Measurements from ENCODE around the gene PODN. TPM values are rescaled to one million over a fixed set of nuclear protein-coding genes. Genes with fewer than 3 reads are reported as not detected.

The PODN gene
- total RNA-seq, 4 donors from 2014 or later, result 78.6 to 150 (median 113) TPM

DNA sequence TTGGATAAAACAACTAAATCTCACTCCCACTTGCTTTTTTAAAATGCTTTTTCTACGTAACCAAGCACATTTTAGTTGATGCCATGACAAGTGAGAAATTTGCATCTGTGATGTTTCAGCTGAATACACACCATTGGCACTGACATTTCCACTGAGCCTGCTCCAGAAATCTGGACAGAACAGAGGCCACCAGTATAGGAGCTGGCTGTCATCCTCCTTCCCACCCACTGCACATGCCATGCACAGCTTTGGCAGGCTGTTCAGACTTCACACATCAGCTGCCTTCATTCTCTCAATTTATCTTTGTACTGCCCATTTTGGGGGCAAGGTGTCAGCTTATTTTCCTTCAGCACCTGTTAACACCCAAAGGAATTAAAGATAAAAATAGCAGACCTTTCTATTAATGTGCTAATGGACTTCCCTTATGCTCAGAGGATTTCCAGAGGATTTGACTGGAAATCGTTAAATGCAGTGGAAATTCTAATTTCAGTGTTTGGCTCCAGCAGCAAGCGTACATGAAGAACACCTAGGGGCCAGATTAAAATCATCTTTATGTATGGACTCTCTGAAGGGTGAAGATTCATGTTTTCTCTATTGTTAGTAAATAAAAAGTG is 12.9 kb upstream of the PODN start:
- intact Hi-C loops (cut with DNase I), result no loop called here
- Histone ChIP-seq H3K4me1 (peaks cover 16 to 43% (median 31%) of the 10 kb centered on the region in 4 donors), H3K36me3 (peaks cover 8 to 58% (median 16%) of the 10 kb centered on the region in 4 donors), H3K9me3 (no peaks in the 10 kb centered on the region), H3K4me3 (no peak overlapping the region), H3K27me3 (no peaks in the 10 kb centered on the region), H3K27ac (replicated peaks in 1 of 4) (no peak overlapping the region)
- no peak for TF ChIP-seq EP300 (IDR thresholded peaks at IDR 0.05)
- no peak for TF ChIP-seq CTCF (IDR thresholded peaks at IDR 0.05)
- no peak for TF ChIP-seq POLR2AphosphoS5 (IDR thresholded peaks at IDR 0.05)
- TF ChIP-seq POLR2A (IDR thresholded peaks at IDR 0.05; ENCODE audit: low read depth), result no peak
- DNase-seq (ENCODE audit: extremely low spot score), result no peak
- WGBS, result 76% methylated on average over 3 of the region's 3 CpGs

DNA sequence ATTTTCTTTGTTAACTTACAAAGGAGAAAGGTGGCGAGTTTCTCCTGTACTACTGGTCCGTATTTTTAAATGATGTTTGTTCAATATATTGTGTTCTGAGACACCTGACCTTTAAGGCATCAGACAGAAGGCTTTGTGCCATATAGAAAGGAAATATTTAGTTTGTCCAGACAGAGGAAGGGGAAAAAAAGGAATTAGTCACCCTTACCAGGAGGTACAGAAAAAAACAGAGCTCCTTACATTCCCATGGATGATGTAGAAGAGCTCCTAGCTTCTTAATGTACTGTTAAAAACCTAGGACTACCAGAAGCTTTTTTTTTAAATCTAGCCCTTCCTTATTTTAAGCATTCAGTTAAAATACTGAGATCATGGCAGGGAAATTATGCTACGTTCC is 12.4 kb upstream of the PODN start:
- Histone ChIP-seq H3K27me3 (no peaks in the 10 kb centered on the region), H3K27ac (replicated peaks in 1 of 4) (no peak overlapping the region), H3K4me3 (no peak overlapping the region), H3K9me3 (no peaks in the 10 kb centered on the region), H3K4me1 (peaks cover 16 to 43% (median 31%) of the 10 kb centered on the region in 4 donors), H3K36me3 (peaks cover 8 to 57% (median 15%) of the 10 kb centered on the region in 4 donors)
- no peak for TF ChIP-seq POLR2A (IDR thresholded peaks at IDR 0.05; ENCODE audit: low read depth)
- no peak for TF ChIP-seq EP300 (IDR thresholded peaks at IDR 0.05)
- no peak for TF ChIP-seq POLR2AphosphoS5 (IDR thresholded peaks at IDR 0.05)
- no peak for TF ChIP-seq CTCF (IDR thresholded peaks at IDR 0.05)
- no peak for DNase-seq (ENCODE audit: extremely low spot score)
- 85% methylated on average over 3 of the region's 3 CpGs for WGBS
- intact Hi-C loops (cut with DNase I), result no loop called here

DNA sequence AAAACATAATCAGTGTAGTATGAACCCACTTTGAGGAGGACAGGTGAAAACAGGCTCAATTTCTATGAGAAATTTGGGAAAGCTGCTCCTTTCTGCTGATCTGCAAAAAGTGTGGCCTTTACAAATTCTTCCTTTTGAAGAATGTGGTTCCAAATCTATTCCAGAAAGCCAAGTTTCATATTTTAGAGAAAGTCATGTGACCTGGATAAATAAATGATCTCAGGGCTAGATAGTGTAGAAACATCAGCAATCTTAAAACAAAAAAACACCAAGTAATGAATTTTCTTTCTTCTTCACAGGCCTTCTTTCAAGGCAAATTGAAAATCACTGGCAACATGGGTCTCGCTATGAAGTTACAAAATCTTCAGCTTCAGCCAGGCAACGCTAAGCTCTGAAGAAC is 11.7 kb upstream of the PODN start:
- intact Hi-C loops (cut with DNase I), result no loop called here
- H3K4me3 ChIP-seq, result no peak overlapping the region
- H3K9me3 ChIP-seq, result no peaks in the 10 kb centered on the region
- TF ChIP-seq POLR2A (IDR thresholded peaks at IDR 0.05; ENCODE audit: low read depth) (no peak), POLR2AphosphoS5 (IDR thresholded peaks at IDR 0.05) (no peak), EP300 (IDR thresholded peaks at IDR 0.05) (no peak), CTCF (IDR thresholded peaks at IDR 0.05) (no peak)
- no peaks in the 10 kb centered on the region for H3K27me3 ChIP-seq
- H3K36me3 ChIP-seq, result peaks cover 8 to 57% (median 15%) of the 10 kb centered on the region in 4 donors
- H3K27ac ChIP-seq (replicated peaks in 1 of 4), result no peak overlapping the region
- peaks cover 16 to 39% (median 31%) of the 10 kb centered on the region in 4 donors for H3K4me1 ChIP-seq
- WGBS, result 87% methylated on average over 2 of the region's 2 CpGs
- no peak for DNase-seq (ENCODE audit: extremely low spot score)

GRCh38 chr1:53051676-53052075 is 10.3 kb upstream of the PODN start:
- no peak overlapping the region for H3K4me3 ChIP-seq
- intact Hi-C loops (cut with DNase I), result no loop called here
- no peaks in the 10 kb centered on the region for H3K9me3 ChIP-seq
- WGBS, result 23% methylated on average over 1 of the region's 1 CpG
- no peaks in the 10 kb centered on the region for H3K27me3 ChIP-seq
- peaks cover 8 to 57% (median 14%) of the 10 kb centered on the region in 4 donors for H3K36me3 ChIP-seq
- no peak overlapping the region for H3K27ac ChIP-seq (replicated peaks in 1 of 4)
- peaks cover 13 to 34% (median 28%) of the 10 kb centered on the region in 4 donors for H3K4me1 ChIP-seq
- DNase-seq (ENCODE audit: extremely low spot score), result no peak
- TF ChIP-seq POLR2AphosphoS5 (IDR thresholded peaks at IDR 0.05) (no peak), CTCF (IDR thresholded peaks at IDR 0.05) (no peak), EP300 (IDR thresholded peaks at IDR 0.05) (no peak), POLR2A (IDR thresholded peaks at IDR 0.05; ENCODE audit: low read depth) (no peak)

- H3K4me3 ChIP-seq, result no peak overlapping the region
- no peak for TF ChIP-seq EP300 (IDR thresholded peaks at IDR 0.05)
- no peak for TF ChIP-seq POLR2A (IDR thresholded peaks at IDR 0.05; ENCODE audit: low read depth)
- TF ChIP-seq POLR2AphosphoS5 (IDR thresholded peaks at IDR 0.05), result no peak
- no peak for TF ChIP-seq CTCF (IDR thresholded peaks at IDR 0.05)
- WGBS, result 68% methylated on average over 2 of the region's 2 CpGs
- H3K27me3 ChIP-seq, result peaks cover 0 to 15% (median 2%) of the 10 kb centered on the region in 4 donors
- H3K27ac ChIP-seq (replicated peaks in 1 of 4), result peak overlapping the region in 2 of 4 donors; percentile 20 to 37
- intact Hi-C loops (cut with DNase I), result no loop called here
- peaks cover 5 to 23% (median 14%) of the 10 kb centered on the region in 4 donors for H3K4me1 ChIP-seq
- H3K9me3 ChIP-seq, result no peaks in the 10 kb centered on the region
- H3K36me3 ChIP-seq, result peaks cover 0 to 19% (median 2%) of the 10 kb centered on the region in 4 donors
- DNase-seq (ENCODE audit: extremely low spot score), result no peak
Measured at GRCh38 chr1:53057127-53057526, 4.9 kb upstream of the PODN start.

Data from esophagus muscularis mucosa (tissue), 4 donors.